ENCODE results near the gene CTIF.

CTIF gene

DNA sequence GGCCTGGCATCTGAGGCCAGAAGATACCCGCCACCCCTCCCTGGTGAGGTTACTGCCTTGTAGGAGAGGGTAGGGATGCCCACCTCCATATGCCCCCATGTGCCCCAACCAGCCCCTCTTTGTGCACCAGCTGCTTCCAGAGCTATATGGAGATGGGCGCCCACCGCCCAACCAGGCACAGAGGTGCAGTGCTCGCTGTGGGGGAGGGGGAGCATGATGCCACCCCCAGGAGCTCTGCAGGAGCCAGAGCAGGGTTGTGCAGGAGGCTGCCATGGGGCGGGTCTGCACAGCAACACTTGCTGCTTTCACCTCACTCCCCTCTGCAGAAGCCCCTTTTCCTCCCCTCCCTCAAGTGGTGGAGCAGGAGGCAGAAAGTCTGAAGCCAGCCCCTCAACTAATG lies 237.3 kb downstream of the CTIF start:
- DNase-seq (ENCODE audit: low read depth): no peak

- no peak for DNase-seq (ENCODE audit: low read depth)
Observed at GRCh38 chr18:48776641-48777025, 237.8 kb downstream of the CTIF start.

DNA sequence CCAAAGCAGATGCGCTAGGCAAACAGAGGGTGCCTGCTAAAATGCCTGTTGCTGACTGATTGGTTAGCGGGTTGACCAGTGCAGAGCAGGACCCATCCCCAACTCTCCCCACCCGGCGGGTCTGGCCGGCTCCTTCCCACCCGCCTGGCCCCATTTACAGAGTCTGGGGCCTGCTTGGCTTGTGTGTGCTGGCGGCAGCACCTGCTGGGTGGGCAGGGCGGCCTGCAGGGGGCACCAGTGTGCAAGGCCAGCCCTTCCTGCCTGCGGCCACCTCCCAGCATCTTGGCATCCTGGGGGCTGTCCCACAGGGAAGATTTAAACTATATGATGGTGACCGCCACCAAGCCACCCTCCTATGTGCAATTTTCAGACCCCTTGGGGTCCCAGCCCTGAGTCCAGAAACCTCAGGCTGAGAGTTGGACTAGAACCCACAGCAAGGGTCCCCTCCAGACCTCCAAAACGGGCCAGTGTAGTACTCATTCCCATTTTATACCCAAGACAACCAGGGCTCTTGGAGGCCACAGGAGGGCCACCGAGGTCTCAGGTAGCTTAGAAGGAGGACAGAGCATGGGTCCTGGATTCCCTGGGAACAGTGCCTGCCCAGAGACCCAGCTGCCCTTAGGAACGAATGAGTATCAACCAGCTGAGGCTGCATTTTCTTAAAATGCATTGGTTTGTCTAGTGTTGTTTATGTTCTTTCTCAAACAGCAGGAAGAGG lies 238.4 kb downstream of the CTIF start:
- peak; percentile 53 for DNase-seq (ENCODE audit: low read depth)

- no peak for DNase-seq (ENCODE audit: low read depth)
Observed at GRCh38 chr18:48777744-48778116, 238.9 kb downstream of the CTIF start.

- no peak for DNase-seq (ENCODE audit: low read depth)
Observed at GRCh38 chr18:48778344-48779011, 239.6 kb downstream of the CTIF start.

DNA sequence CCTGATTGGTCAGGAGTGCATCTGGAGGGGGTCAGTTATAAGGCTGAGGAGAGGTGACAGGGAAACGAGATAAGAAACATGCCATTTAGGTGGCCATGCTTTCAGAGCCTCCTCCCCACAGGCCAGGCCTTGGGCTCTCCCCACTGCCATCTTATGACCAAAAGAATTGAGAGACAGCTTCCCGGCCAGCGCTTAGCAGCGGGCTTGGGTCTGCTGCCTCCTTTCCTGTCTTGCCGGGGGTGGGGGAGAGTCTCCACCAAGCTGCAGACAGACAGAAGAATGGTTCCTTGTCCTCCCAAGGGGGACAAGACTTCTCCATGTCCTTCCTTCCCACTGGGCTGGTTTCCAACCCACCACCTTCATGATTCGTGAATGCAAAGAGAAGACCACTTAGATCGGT lies 240.6 kb downstream of the CTIF start:
- DNase-seq (ENCODE audit: low read depth): no peak

DNA sequence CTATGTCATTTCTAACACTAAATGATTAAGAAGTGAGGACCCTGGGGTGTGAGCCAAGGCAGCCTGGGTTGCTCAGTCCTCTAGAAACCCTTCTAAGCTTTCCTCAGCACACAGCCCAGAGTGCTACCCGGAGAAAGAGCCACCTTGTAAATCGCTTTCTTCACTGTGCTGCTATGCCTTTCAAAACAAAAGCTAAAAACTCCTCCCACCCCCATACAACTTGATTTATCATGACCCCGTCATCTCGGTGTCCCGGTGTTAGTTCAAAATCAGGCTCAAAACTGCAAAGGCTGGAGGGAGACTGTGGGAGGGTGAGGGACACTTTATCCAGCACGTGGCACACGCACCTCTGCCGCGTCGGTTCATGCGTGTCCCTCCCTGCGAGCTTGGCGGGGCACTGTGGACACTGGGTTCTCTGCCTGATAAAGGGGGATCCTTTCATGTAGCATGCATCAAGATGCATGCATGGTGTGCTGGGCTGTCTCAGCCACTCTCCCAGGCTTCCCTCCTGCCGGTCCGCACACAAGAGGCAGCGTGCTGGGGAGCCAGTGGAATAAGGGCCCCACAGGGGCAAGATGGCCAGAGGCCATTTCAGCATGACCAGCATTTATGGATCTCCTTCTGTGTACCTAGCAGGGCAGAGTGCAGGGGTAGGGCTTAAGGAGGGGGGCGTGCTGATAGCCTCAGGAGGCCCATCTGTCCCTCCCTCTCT lies 241.5 kb downstream of the CTIF start:
- DNase-seq (ENCODE audit: low read depth): peak; percentile 54

DNA sequence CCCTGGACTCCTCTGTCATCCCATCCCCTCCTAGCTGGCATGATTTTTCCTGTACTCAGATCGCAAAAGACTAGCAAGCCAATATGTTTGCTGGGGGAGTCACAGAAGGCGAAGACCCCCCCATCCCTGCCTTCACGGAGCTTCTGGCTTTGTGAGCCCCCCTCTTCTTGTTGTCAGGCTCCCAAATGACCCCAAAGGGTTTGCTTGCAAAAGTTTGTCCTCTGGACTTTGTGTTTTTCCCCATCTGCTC lies 242.0 kb downstream of the CTIF start:
- no peak for DNase-seq (ENCODE audit: low read depth)

GRCh38 chr18:48781163-48781987 lies 242.5 kb downstream of the CTIF start:
- DNase-seq (ENCODE audit: low read depth): peak; percentile 73

DNA sequence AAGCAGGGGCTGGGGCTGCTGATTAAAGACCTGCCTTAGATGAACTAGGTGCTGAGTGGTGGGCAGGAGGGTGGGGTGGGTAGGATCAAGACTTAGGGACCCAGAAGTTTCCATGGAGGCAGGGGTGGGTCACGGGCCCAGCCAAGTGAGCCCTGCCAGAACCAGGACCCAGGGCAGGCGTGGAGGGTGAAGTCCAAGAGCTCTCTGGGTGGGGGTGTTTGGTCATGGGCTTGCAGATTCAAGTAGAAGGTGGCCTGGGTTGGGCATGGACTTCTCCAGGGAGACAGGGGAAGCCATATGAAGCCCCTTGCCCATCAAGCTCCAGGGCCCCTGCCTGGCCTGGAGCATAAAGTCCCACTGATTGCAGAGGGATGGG lies 243.1 kb downstream of the CTIF start:
- no peak for DNase-seq (ENCODE audit: low read depth)

GRCh38 chr18:48782381-48782861 lies 243.6 kb downstream of the CTIF start:
- DNase-seq (ENCODE audit: low read depth): peak; percentile 64

GRCh38 chr18:48783616-48784520 lies 245.0 kb downstream of the CTIF start:
- no peak for DNase-seq (ENCODE audit: low read depth)

- no peak for DNase-seq (ENCODE audit: low read depth)
Observed at GRCh38 chr18:48784656-48785055, 245.8 kb downstream of the CTIF start.

- no peak for DNase-seq (ENCODE audit: low read depth)
Observed at GRCh38 chr18:48785091-48785614, 246.3 kb downstream of the CTIF start.

- no peak for DNase-seq (ENCODE audit: low read depth)
Observed at GRCh38 chr18:48785736-48786454, 247.1 kb downstream of the CTIF start.

GRCh38 chr18:48786455-48787202 lies 247.8 kb downstream of the CTIF start:
- DNase-seq (ENCODE audit: low read depth): no peak

GRCh38 chr18:48787203-48788151 lies 248.6 kb downstream of the CTIF start:
- DNase-seq (ENCODE audit: low read depth): peak; percentile 71

- no peak for DNase-seq (ENCODE audit: low read depth)
Observed at GRCh38 chr18:48788373-48788772, 249.5 kb downstream of the CTIF start.

All from EH (cell line).